ENCODE results near the gene ATP13A5.

- TF ChIP-seq CTCF (IDR thresholded peaks at IDR 0.05; ENCODE audit: low read depth, low read length) (no peak), EZH2phosphoT487 (IDR thresholded peaks at IDR 0.05; ENCODE audit: low read depth) (no peak)
Measured at GRCh38 chr3:193377591-193377990, 962 bp downstream of the ATP13A5 start.
